Measurements from ENCODE around the gene KLHL5.

KLHL5 gene

GRCh38 chr4:39068907-39069306 is 6.9 kb downstream of the KLHL5 start:
- H3K9me3 Mint-ChIP-seq, result no peaks in the 10 kb centered on the region
- H3K4me1 Mint-ChIP-seq, result peaks cover 5% of the 10 kb centered on the region
- H3K27ac Mint-ChIP-seq (ENCODE audit: low read depth), result no peak overlapping the region
- ATAC-seq (replicated peaks; ENCODE audit: extremely low read depth, poor library complexity, severe bottlenecking), result no peak
- no peak overlapping the region for H3K4me3 Mint-ChIP-seq
- no peak for DNase-seq (ENCODE audit: low spot score in 2 of 2)
- no peaks in the 10 kb centered on the region for H3K36me3 Mint-ChIP-seq (ENCODE audit: insufficient read depth)
- no peaks in the 10 kb centered on the region for H3K27me3 Mint-ChIP-seq

DNA sequence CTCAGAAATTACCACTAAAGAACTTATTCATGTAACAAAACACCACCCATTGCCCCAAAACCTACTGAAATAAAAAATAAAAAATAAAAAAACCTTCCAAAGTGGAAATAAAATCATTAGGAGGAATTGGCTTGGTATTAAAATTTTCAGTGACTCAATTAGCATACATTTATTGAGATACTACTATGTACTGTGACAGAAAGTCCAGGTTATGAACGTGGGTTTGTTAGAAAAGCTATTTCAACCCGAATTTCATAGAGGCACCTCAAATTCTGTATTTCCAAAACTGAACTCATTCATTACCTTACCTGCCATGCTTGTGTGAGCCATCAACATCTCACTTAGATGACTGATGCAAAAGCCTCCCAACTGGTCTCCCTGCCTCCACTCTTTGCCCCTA is 16.8 kb downstream of the KLHL5 start:
- Mint-ChIP-seq H3K27me3 (no peaks in the 10 kb centered on the region), H3K27ac (ENCODE audit: low read depth) (no peak overlapping the region)
- ATAC-seq (replicated peaks; ENCODE audit: extremely low read depth, poor library complexity, severe bottlenecking), result no peak

DNA sequence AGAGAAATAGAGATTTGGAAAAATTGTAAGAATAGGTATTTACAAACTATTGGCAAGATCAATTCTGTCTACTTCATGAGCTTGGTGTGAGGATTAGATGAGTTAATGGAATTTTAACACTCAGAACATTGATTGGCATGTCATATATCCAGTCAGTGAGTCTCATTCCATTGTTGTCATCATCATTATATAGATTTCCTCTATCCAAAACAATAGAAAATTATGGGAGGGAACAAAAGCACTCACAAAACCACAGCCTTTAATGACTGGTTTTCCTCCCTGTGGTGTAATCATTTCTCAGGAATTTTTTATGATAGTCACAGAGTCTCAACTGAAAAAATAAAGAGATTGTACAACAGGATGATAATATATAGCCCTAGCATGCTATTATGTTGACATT is 21.1 kb downstream of the KLHL5 start:
- DNase-seq (ENCODE audit: low spot score in 2 of 2) (no peak), ATAC-seq (replicated peaks; ENCODE audit: extremely low read depth, poor library complexity, severe bottlenecking) (no peak)
- Mint-ChIP-seq H3K9me3 (no peaks in the 10 kb centered on the region), H3K4me3 (no peak overlapping the region), H3K27ac (ENCODE audit: low read depth) (no peak overlapping the region), H3K36me3 (ENCODE audit: insufficient read depth) (peaks cover 4% of the 10 kb centered on the region), H3K4me1 (no peaks in the 10 kb centered on the region), H3K27me3 (no peaks in the 10 kb centered on the region)

More for the DNA sequence above, 16.8 kb downstream of the KLHL5 start:
- no peaks in the 10 kb centered on the region for H3K4me1 Mint-ChIP-seq
- peaks cover 7% of the 10 kb centered on the region for H3K36me3 Mint-ChIP-seq (ENCODE audit: insufficient read depth)
- no peaks in the 10 kb centered on the region for H3K9me3 Mint-ChIP-seq
- no peak for DNase-seq (ENCODE audit: low spot score in 2 of 2)
- no peak overlapping the region for H3K4me3 Mint-ChIP-seq

GRCh38 chr4:39085891-39086290 is 23.9 kb downstream of the KLHL5 start:
- Mint-ChIP-seq H3K9me3 (no peaks in the 10 kb centered on the region), H3K27me3 (no peaks in the 10 kb centered on the region), H3K27ac (ENCODE audit: low read depth) (no peak overlapping the region), H3K4me1 (no peaks in the 10 kb centered on the region), H3K4me3 (no peak overlapping the region), H3K36me3 (ENCODE audit: insufficient read depth) (peaks cover 4% of the 10 kb centered on the region)
- ATAC-seq (replicated peaks; ENCODE audit: extremely low read depth, poor library complexity, severe bottlenecking) (no peak), DNase-seq (ENCODE audit: low spot score in 2 of 2) (no peak)

DNA sequence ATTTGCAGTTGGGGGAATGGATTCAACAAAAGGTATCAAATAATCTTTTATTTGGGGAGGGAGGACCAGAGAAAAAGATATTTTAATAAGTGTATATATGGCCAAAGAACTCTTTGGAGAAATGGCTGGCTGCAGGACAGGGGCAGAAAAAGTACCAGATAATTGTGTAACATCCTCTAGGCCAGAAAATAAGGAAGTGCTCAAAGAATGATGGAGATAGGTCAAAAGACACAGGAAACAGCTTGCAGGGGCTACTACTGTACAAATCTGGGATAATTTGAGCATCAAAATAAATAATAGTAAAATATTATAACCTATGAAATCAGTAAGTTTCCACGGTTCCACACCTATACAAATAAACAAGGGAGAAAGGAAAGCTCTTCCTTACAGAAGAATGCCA is 34.8 kb downstream of the KLHL5 start:
- Mint-ChIP-seq H3K9me3 (no peaks in the 10 kb centered on the region), H3K36me3 (ENCODE audit: insufficient read depth) (peaks cover 2% of the 10 kb centered on the region), H3K27ac (ENCODE audit: low read depth) (no peak overlapping the region), H3K4me1 (no peaks in the 10 kb centered on the region), H3K4me3 (no peak overlapping the region), H3K27me3 (no peaks in the 10 kb centered on the region)
- ATAC-seq (replicated peaks; ENCODE audit: extremely low read depth, poor library complexity, severe bottlenecking), result no peak
- no peak for DNase-seq (ENCODE audit: low spot score in 2 of 2)

GRCh38 chr4:39097290-39097689 is 35.3 kb downstream of the KLHL5 start:
- DNase-seq (ENCODE audit: low spot score in 2 of 2), result no peak
- no peak overlapping the region for H3K27ac Mint-ChIP-seq (ENCODE audit: low read depth)
- H3K4me1 Mint-ChIP-seq, result no peaks in the 10 kb centered on the region
- H3K27me3 Mint-ChIP-seq, result no peaks in the 10 kb centered on the region
- no peak overlapping the region for H3K4me3 Mint-ChIP-seq
- H3K9me3 Mint-ChIP-seq, result no peaks in the 10 kb centered on the region
- ATAC-seq (replicated peaks; ENCODE audit: extremely low read depth, poor library complexity, severe bottlenecking), result no peak
- H3K36me3 Mint-ChIP-seq (ENCODE audit: insufficient read depth), result peaks cover 2% of the 10 kb centered on the region

DNA sequence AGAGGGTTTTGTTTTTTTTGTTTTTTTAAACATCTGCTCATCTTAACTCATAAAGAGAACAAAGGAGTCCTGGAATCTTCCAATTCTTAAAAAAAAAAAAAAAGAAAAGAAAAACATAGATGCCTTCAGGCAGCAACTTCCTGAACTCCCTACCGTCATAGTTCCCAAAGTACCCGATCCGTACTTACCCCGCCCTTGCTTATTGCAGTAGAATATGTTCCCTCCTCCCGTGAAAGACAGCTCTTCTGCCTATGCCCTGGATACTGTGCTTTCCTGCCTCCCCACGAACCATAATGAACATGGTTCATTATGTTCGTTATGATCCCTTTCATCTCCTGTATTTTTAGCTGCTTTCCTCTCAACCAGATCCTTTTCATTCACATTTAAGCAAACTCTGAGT is 40.3 kb downstream of the KLHL5 start:
- Mint-ChIP-seq H3K27me3 (no peaks in the 10 kb centered on the region), H3K36me3 (ENCODE audit: insufficient read depth) (peaks cover 9% of the 10 kb centered on the region), H3K9me3 (no peaks in the 10 kb centered on the region), H3K4me1 (no peaks in the 10 kb centered on the region), H3K27ac (ENCODE audit: low read depth) (no peak overlapping the region), H3K4me3 (no peak overlapping the region)
- DNase-seq (ENCODE audit: low spot score in 2 of 2), result no peak
- ATAC-seq (replicated peaks; ENCODE audit: extremely low read depth, poor library complexity, severe bottlenecking), result no peak

DNA sequence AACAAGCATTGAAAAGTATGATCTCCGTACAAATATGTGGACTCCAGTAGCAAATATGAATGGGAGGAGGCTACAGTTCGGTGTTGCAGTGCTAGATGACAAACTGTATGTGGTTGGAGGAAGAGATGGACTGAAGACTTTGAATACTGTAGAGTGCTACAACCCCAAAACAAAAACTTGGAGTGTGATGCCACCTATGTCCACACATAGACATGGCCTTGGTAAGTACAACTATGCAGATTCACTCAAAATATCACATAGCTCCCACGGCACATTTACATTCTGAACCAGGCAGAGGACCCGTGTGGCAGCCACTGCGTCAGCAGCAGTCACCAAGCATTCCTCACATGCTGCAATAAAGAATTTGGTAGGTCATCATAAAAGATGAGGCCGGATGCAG is 41.3 kb downstream of the KLHL5 start:
- Mint-ChIP-seq H3K4me1 (no peaks in the 10 kb centered on the region), H3K36me3 (ENCODE audit: insufficient read depth) (peaks cover 9% of the 10 kb centered on the region), H3K27me3 (no peaks in the 10 kb centered on the region), H3K4me3 (no peak overlapping the region), H3K27ac (ENCODE audit: low read depth) (no peak overlapping the region), H3K9me3 (no peaks in the 10 kb centered on the region)
- ATAC-seq (replicated peaks; ENCODE audit: extremely low read depth, poor library complexity, severe bottlenecking) (no peak), DNase-seq (ENCODE audit: low spot score in 2 of 2) (no peak)

DNA sequence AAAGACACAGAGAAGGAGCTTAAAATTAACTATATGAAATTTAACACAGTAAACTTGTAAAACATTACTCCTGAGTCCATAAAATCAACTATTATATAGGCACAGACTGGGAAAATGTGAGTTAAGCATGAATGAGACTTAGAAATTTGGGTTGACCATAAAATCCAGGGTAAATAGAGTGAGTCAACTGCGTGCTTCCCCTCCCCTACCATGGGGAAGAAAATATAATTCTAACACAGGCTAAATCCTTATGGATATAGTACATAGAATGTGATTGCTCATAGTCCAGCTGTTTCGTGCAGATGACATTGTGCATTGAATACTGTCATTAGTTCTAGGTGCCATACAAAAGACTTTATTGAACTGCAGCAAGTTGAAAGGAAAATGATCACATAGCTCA is 42.2 kb downstream of the KLHL5 start:
- Mint-ChIP-seq H3K27me3 (no peaks in the 10 kb centered on the region), H3K4me3 (no peak overlapping the region), H3K4me1 (no peaks in the 10 kb centered on the region), H3K36me3 (ENCODE audit: insufficient read depth) (peaks cover 9% of the 10 kb centered on the region), H3K27ac (ENCODE audit: low read depth) (no peak overlapping the region), H3K9me3 (no peaks in the 10 kb centered on the region)
- DNase-seq (ENCODE audit: low spot score in 2 of 2) (no peak), ATAC-seq (replicated peaks; ENCODE audit: extremely low read depth, poor library complexity, severe bottlenecking) (no peak)

DNA sequence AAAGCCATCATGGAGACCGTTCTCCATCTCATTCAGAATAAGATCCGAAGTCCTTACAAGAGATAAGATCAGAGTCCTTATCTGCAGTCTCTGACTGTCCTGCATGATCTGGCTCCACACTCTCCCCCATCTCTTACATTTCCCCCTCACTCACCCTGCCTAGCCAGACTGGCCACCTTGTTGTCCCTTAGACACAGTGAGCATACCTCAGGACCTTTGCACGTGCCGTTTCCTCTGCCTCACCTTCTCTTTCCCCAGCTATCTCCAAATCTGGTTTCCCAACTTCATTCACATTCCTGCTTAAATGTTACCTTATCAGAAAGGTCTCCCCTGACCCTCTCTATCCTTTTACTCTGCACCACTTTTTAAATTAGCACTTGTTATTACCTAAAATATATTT is 44.0 kb downstream of the KLHL5 start:
- peaks cover 9% of the 10 kb centered on the region for H3K36me3 Mint-ChIP-seq (ENCODE audit: insufficient read depth)
- H3K27ac Mint-ChIP-seq (ENCODE audit: low read depth), result no peak overlapping the region
- no peaks in the 10 kb centered on the region for H3K4me1 Mint-ChIP-seq
- H3K4me3 Mint-ChIP-seq, result no peak overlapping the region
- no peaks in the 10 kb centered on the region for H3K27me3 Mint-ChIP-seq
- no peak for ATAC-seq (replicated peaks; ENCODE audit: extremely low read depth, poor library complexity, severe bottlenecking)
- no peak for DNase-seq (ENCODE audit: low spot score in 2 of 2)
- no peaks in the 10 kb centered on the region for H3K9me3 Mint-ChIP-seq

- H3K4me1 Mint-ChIP-seq, result peaks cover 20% of the 10 kb centered on the region
- no peak overlapping the region for H3K27ac Mint-ChIP-seq (ENCODE audit: low read depth)
- no peak for ATAC-seq (replicated peaks; ENCODE audit: extremely low read depth, poor library complexity, severe bottlenecking)
- no peaks in the 10 kb centered on the region for H3K9me3 Mint-ChIP-seq
- no peaks in the 10 kb centered on the region for H3K27me3 Mint-ChIP-seq
- peaks cover 14% of the 10 kb centered on the region for H3K36me3 Mint-ChIP-seq (ENCODE audit: insufficient read depth)
- H3K4me3 Mint-ChIP-seq, result no peak overlapping the region
- no peak for DNase-seq (ENCODE audit: low spot score in 2 of 2)
Measured at GRCh38 chr4:39114436-39114835, 52.4 kb downstream of the KLHL5 start.

DNA sequence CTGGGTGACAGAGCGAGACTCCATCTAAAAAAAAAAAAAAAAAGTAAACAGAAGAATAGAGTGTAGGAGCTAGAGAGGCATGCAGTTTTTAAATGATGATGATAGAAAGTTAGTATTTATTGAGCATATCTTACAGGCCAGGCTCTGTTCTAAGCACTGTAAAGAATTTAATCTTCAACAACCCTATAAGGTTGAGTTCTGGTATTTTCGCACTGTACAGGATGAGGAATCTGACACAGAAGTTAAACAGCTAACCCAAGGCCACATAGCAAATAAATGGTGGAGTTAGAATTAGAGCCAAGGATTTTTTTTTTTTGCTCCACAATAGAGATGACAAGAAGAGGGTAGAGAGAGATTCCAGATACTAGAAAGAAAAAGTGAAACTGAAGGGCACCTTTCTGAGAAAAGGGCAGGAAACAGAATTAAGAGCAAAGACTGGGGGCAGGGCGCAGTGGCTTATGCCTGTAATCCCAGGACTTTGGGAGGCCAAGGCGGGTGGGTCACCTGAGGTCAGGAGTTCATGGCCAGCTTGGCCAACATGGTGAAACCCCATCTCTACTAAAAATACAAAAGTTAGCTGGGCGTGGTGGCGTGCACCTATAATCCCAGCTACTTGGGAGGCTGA is 56.1 kb downstream of the KLHL5 start:
- no peaks in the 10 kb centered on the region for H3K9me3 Mint-ChIP-seq
- no peak for DNase-seq (ENCODE audit: low spot score in 2 of 2)
- peak overlapping the region; percentile 16 for H3K27ac Mint-ChIP-seq (ENCODE audit: low read depth)
- no peaks in the 10 kb centered on the region for H3K27me3 Mint-ChIP-seq
- peaks cover 20% of the 10 kb centered on the region for H3K4me1 Mint-ChIP-seq
- peaks cover 10% of the 10 kb centered on the region for H3K36me3 Mint-ChIP-seq (ENCODE audit: insufficient read depth)
- H3K4me3 Mint-ChIP-seq, result no peak overlapping the region
- no peak for ATAC-seq (replicated peaks; ENCODE audit: extremely low read depth, poor library complexity, severe bottlenecking)

GRCh38 chr4:39120418-39120817 is 58.4 kb downstream of the KLHL5 start:
- Mint-ChIP-seq H3K9me3 (no peaks in the 10 kb centered on the region), H3K4me3 (no peak overlapping the region), H3K27me3 (no peaks in the 10 kb centered on the region), H3K27ac (ENCODE audit: low read depth) (no peak overlapping the region), H3K4me1 (peaks cover 20% of the 10 kb centered on the region), H3K36me3 (ENCODE audit: insufficient read depth) (peaks cover 1% of the 10 kb centered on the region)
- DNase-seq (ENCODE audit: low spot score in 2 of 2), result no peak
- no peak for ATAC-seq (replicated peaks; ENCODE audit: extremely low read depth, poor library complexity, severe bottlenecking)

Measured in central memory CD8-positive, alpha-beta T cell (primary cell).